OCI-LY3 (cell line): ENCODE results near the gene ZNF407.

ENCODE experiments used
- H2AFZ ChIP-seq: fragments of 200-600, 300-600 bp; shearing (Covaris generic); 2 replicates; pipeline ENCODE4 v1.6.0; 2014; ENCODE audit warnings: antibody characterized with exemption, low read depth, low read length
- H3K27ac ChIP-seq: fragments of 200-600, 300-600 bp; sonication (generic); 2 replicates; pipeline ENCODE4 v1.5.1; 2014; ENCODE audit warnings: mild to moderate bottlenecking, low read length, moderate library complexity, mixed read lengths
- H3K27me3 ChIP-seq: fragments of 200-600, 300-600 bp; sonication (generic); 2 replicates; pipeline ENCODE4 v1.6.1; 2014; ENCODE audit warnings: low read depth, low read length, mixed read lengths
- H3K36me3 ChIP-seq: fragments of 200-600, 300-600 bp; sonication (generic); replicated peaks from 2 replicates; pipeline ENCODE3; 2014; ENCODE audit warnings: low read depth, low read length, mixed read lengths
- H3K4me1 ChIP-seq: fragments of 300-600, 200-600 bp; sonication (generic); 2 replicates; pipeline ENCODE4 v1.6.1; 2014; ENCODE audit warnings: low read length, mixed read lengths
- H3K4me2 ChIP-seq: fragments of 200-600, 300-600 bp; sonication (generic); 2 replicates; pipeline ENCODE4 v1.6.1; 2014; ENCODE audit warnings: low read length, mixed read lengths
- H3K4me3 ChIP-seq: fragments of 300-600, 200-600 bp; sonication (generic); 2 replicates; pipeline ENCODE4 v1.5.1; 2014; ENCODE audit warnings: antibody characterized with exemption, mild to moderate bottlenecking, low read length, moderate library complexity
- H3K79me2 ChIP-seq: fragments of 300-600, 200-600 bp; shearing (Covaris generic); 2 replicates; pipeline ENCODE4 v1.6.1; 2014; ENCODE audit warnings: mild to moderate bottlenecking, low read length, mixed read lengths
- H3K9ac ChIP-seq: fragments of 300-600, 200-600 bp; shearing (Covaris generic); 2 replicates; pipeline ENCODE4 v1.6.0; 2014; ENCODE audit warnings: mild to moderate bottlenecking, low read length, moderate library complexity
- H3K9me3 ChIP-seq: fragments of 200-600, 300-600 bp; shearing (Covaris generic); 2 replicates; pipeline ENCODE4 v1.6.1; 2014; ENCODE audit warnings: low read length, mixed read lengths; ENCODE audit not compliant: insufficient read depth
- H4K20me1 ChIP-seq: fragments of 200-600, 300-600 bp; sonication (generic); 2 replicates; pipeline ENCODE4 v1.6.1; 2016; ENCODE audit warnings: low read length, mixed read lengths; ENCODE audit not compliant: insufficient read depth
- CTCF ChIP-seq: fragments of 200-600, 300-600 bp; sonication (generic); IDR thresholded peaks from 2 replicates; pipeline ENCODE4 v1.5.1; 2014; ENCODE audit warnings: antibody characterized with exemption, low read length, low read depth
- EZH2phosphoT487 ChIP-seq: fragments of 200-600 bp; shearing (Covaris generic); IDR thresholded peaks from 2 replicates; pipeline ENCODE4 v1.6.1; 2018; ENCODE audit warnings: antibody characterized with exemption, mixed run types, low read depth

ZNF407 gene

GRCh38 chr18:75107931-75108276 is 510.2 kb downstream of the ZNF407 start:
- H2AFZ ChIP-seq = no peak overlapping the region
- no peak overlapping the region for H3K27ac ChIP-seq
- no peaks in the 10 kb centered on the region for H4K20me1 ChIP-seq
- H3K4me3 ChIP-seq = no peak overlapping the region
- no peak overlapping the region for H3K4me2 ChIP-seq
- no peak overlapping the region for H3K9ac ChIP-seq
- H3K9me3 ChIP-seq = no peaks in the 10 kb centered on the region
- peaks cover 2% of the 10 kb centered on the region; the same call in 1 of the 2 replicates for H3K27me3 ChIP-seq
- H3K79me2 ChIP-seq = no peaks in the 10 kb centered on the region
- no peaks in the 10 kb centered on the region for H3K36me3 ChIP-seq
- peaks cover 10% of the 10 kb centered on the region; the same call in 1 of the 2 replicates for H3K4me1 ChIP-seq
- TF ChIP-seq EZH2phosphoT487 (no peak), CTCF (no peak)

GRCh38 chr18:75108579-75109318 is 511.1 kb downstream of the ZNF407 start:
- Histone ChIP-seq H3K9ac (no peak overlapping the region), H3K27me3 (peaks cover 2% of the 10 kb centered on the region; the same call in 1 of the 2 replicates), H3K79me2 (no peaks in the 10 kb centered on the region), H3K4me1 (peaks cover 10% of the 10 kb centered on the region; the same call in 1 of the 2 replicates), H4K20me1 (no peaks in the 10 kb centered on the region), H3K9me3 (no peaks in the 10 kb centered on the region), H2AFZ (no peak overlapping the region), H3K4me2 (no peak overlapping the region), H3K4me3 (no peak overlapping the region), H3K36me3 (no peaks in the 10 kb centered on the region), H3K27ac (no peak overlapping the region)
- TF ChIP-seq EZH2phosphoT487 (no peak), CTCF (no peak)

GRCh38 chr18:75109319-75109691 is 511.6 kb downstream of the ZNF407 start:
- Histone ChIP-seq H3K9me3 (no peaks in the 10 kb centered on the region), H3K27ac (no peak overlapping the region), H3K27me3 (peaks cover 2% of the 10 kb centered on the region; the same call in 1 of the 2 replicates), H4K20me1 (no peaks in the 10 kb centered on the region), H2AFZ (no peak overlapping the region), H3K36me3 (no peaks in the 10 kb centered on the region), H3K4me2 (no peak overlapping the region), H3K4me1 (peaks cover 10% of the 10 kb centered on the region; the same call in 1 of the 2 replicates), H3K4me3 (no peak overlapping the region), H3K79me2 (no peaks in the 10 kb centered on the region), H3K9ac (no peak overlapping the region)
- TF ChIP-seq CTCF (no peak), EZH2phosphoT487 (no peak)

GRCh38 chr18:75109819-75110218 is 512.1 kb downstream of the ZNF407 start:
- H3K9me3 ChIP-seq = no peaks in the 10 kb centered on the region
- H3K4me1 ChIP-seq = peaks cover 10% of the 10 kb centered on the region; the same call in 1 of the 2 replicates
- H3K27ac ChIP-seq = no peak overlapping the region
- no peak overlapping the region for H3K4me3 ChIP-seq
- no peak overlapping the region for H3K9ac ChIP-seq
- H4K20me1 ChIP-seq = no peaks in the 10 kb centered on the region
- no peaks in the 10 kb centered on the region for H3K36me3 ChIP-seq
- H3K27me3 ChIP-seq = peaks cover 2% of the 10 kb centered on the region; the same call in 1 of the 2 replicates
- H3K4me2 ChIP-seq = no peak overlapping the region
- no peaks in the 10 kb centered on the region for H3K79me2 ChIP-seq
- TF ChIP-seq CTCF (no peak), EZH2phosphoT487 (no peak)
- H2AFZ ChIP-seq = no peak overlapping the region
